OCI-M1 (cell line): ENCODE data around the gene TNRC6A.

Experiments used
- DNase-seq: peaks from one replicate; lab custom pipeline; 2025; lab: John Stamatoyannopoulos, UW

TNRC6A gene

GRCh38 chr16:24729243-24729950, at the start of gene TNRC6A:
TSS of gene TNRC6A (plus strand) at chr16:24729651. CDS start at chr16:24729842, 191 bp downstream.
- peak; percentile 89 for DNase-seq

- DNase-seq, result no peak
Measured at GRCh38 chr16:24681793-24682192, 47.7 kb upstream of the TNRC6A start.

GRCh38 chr16:24683250-24683649, 46.2 kb upstream of the TNRC6A start:
- DNase-seq, result no peak

- DNase-seq, result no peak
Measured at GRCh38 chr16:24683847-24684493, 45.5 kb upstream of the TNRC6A start.

- DNase-seq, result no peak
Measured at GRCh38 chr16:24685539-24686432, 43.7 kb upstream of the TNRC6A start.

DNA sequence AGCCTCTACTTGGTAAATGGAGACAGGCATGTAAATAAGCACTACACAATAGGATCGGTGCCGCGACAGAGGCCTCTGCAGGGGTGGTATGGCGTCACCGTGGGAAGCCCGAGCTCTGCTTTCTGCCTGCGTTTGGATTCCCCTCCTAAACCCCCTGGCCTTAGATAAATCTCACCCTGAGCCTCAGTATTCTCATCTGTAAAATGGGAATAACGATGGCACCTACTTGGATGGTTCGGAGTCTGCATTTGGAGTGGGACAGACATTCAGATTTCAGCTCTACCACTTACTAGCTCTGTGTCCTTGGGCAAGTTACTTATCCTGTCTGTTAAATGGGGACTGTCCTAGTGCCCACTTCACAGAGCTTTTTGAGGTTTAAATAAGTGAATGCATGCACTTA, 42.8 kb upstream of the TNRC6A start:
- no peak for DNase-seq

- no peak for DNase-seq
Measured at GRCh38 chr16:24688359-24688758, 41.1 kb upstream of the TNRC6A start.

- DNase-seq, result peak; percentile 55
Measured at GRCh38 chr16:24689128-24689527, 40.3 kb upstream of the TNRC6A start.

- DNase-seq, result no peak
Measured at GRCh38 chr16:24692854-24693253, 36.6 kb upstream of the TNRC6A start.

DNA sequence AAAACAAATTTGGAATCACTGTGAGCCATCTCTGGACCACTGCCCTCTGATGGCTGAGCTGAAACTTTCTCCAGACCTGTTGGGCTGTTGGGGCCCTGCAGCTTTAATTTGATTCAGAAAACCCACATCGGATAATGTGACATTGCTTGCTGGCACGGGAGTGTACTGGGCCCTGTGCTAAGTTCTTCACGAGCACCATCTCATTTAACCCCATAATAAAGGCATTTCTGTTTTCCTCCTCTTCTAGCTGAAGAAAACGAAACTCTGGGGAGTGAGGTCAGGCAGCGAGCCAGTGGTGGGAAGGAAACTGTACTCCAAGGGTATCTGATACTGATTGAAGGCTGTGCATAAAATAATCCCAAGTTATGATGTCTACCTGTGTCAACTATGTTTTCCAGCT, 34.5 kb upstream of the TNRC6A start:
- DNase-seq, result no peak

DNA sequence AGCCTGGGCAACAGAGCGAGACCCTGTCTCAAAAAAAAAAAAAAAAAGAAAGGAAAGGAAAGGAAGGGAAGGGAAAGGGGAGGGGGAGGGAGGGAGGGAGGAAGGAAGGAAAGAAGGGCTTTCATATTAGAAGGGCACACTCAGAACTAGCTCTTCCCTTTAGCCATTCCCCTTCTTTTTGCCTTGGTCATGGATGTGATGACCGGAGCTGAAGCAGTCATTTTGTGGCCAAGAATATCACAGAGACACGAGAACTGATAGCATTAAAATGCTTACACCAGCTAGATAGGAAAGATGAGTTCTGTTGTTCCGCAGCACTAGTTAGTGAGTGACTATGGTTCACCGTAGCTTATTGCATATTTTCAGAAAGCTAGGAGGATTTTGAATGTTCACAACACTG, 32.8 kb upstream of the TNRC6A start:
- no peak for DNase-seq

DNA sequence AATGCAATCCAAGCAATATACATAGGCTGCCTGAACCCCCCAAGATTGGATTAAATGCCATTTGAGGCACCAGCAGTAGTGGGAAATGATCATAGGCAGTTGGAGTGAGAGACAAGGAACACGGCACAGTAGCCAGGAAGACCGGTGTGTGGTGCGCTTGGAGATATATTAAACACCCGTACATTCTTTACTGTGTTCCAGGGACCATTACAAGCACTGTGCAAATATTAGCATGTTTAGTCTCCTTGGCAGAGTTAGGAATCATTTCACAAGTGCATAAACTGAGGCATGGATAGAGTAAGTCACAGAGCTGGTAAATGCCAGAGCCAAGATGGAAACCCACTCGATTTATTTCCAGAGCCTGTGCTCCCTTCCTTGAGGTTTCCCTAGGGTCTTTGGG, 31.1 kb upstream of the TNRC6A start:
- DNase-seq, result no peak

DNA sequence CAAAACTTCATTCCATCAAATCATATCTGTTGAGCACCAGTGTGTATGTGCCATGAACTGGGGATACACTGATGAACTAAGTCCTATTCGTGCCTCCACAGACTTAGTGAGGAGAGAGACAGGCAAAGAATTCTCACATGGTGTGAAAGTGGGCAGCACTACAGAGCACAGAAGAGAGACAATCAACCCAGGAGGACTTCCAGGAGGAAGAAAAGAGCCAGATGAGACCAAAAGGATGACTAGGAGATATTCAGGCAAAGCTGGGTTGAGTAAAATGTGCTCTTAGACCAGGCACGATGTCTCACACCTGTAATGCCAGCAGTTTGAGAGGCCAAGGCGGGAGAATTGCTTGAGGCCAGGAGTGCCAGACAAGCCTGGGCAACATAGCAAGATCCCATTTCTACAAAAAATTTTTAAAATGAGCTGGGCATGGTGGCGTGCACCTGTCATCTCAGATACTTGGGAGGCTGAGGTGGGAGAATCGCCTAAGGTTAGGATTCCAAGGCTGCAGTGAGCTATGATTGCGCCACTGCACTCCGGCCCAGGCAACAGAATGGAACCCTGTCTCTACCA, 30.2 kb upstream of the TNRC6A start:
- no peak for DNase-seq

DNA sequence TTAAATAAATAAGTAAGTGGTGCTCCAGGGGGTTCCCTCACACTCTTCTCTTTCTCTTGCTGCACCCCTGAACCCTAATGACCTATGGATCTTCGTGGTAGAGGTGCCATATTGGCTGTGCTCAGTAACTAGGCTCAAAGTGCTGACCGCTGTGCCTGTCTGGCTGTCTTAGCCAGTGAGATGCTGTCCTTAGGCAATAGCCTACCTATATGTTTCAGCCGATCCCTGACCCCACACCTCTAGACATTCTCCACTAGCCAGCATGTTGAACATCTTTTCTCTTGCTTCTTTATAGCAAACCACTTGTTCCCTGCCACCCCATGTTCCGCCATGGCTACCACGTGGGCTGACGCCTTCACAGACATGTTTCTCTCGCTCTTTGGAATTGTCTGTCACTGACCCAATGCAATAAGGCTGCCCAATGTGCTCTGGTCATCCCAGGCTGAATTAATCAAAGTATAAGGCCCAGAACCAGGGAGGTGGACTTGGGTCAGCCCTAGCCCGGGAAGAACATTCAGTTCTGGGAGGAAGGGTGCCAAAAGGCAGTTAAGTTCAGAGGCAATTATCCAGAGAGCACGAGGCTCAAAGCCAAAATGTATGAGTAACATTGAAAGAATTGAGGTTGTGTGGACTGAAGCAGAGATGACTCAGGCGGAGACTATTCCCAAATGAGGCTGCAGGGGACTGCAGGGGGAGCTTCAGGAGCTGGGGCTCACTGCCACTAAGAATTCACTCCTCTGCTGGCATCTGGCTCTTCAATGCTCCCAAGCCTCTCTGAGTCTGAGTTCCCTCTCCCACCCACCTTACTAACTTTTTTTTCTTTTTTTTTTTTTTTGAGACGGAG, 28.7 kb upstream of the TNRC6A start:
- DNase-seq, result no peak

GRCh38 chr16:24701521-24701951, 27.9 kb upstream of the TNRC6A start:
- DNase-seq, result no peak

DNA sequence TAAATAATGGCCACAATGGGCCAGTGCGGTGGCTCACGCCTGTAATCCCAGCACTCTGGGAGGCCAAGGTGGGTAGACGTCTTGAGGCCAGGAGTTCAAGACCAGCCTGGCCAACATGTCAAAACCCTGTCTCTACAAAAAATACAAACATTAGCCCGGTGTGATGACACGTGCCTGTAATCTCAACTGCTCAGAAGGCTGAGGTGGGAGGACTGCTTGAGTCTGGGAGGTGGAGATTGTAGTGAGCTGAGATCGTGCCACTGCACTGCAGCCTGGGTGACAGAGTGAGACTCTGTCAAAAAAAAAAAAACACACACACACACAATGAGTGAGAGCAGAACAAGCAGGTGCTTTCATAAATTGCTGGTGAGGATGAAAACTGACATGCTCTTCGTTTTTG, 21.7 kb upstream of the TNRC6A start:
- DNase-seq, result peak; percentile 72

DNA sequence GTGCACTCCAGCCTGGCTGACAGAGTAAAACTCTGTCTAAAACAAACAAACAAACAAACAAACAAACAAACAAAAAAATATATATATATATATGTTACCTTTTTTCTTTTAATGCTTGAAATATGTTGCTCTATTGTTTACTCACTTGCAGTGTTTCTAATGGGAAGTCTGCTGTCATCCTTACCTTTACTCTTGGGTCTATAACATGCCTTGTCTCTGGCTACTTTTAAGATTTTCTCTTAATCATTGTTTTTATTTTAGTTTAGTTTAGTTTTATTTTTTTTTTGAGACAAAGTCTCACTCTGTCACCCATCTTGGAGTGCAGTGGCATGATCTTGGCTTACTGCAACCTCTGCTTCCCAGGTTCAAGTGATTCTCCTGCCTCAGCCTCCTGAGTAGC, 16.1 kb upstream of the TNRC6A start:
- no peak for DNase-seq

- no peak for DNase-seq
Measured at GRCh38 chr16:24717411-24717810, 12.0 kb upstream of the TNRC6A start.

DNA sequence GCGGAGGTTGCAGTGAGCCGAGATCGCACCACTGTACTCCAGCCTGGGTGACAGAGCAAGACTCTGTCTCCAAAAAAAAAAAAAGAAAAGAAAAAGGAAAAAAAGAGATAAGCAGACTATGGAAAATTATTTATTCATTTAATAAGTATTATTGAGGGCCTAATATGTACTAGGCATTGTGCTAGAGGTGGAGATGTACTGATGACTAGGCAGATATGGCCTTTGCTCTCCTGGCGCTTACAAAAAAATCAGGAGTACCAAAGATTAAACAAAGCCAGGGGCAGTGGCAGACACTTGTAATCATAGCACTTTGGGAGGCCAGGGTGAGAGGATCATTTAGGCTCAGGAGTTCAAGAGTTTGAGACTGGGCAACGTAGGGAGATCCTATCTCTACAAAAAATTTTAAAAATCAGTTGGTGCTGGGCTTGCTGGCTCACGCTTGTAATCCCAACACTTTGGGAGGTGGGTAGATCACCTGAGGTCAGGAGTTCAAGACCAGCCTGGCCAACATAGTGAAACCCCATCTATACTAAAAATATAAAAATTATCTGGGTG, 10.4 kb upstream of the TNRC6A start:
- no peak for DNase-seq

DNA sequence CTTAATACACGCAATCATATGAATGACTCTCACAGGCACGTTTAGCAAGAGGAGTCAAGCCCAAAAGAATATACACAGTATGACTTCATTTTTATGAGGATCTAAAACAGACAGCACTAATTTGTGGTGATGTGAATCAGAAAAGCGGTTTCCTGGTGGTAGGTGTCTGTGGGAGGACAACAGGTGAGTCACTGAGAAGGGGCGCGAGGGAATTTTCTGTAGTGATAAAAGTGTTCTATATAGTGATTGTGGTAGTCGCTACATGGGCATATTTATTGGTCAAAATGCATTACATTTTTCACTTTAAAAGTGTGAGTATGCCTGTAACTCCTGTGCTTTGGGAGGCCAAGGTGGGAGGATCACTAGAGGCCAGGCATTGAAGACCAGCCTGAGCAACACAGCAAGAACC, 7.6 kb upstream of the TNRC6A start:
- no peak for DNase-seq

- no peak for DNase-seq
Measured at GRCh38 chr16:24723663-24724062, 5.8 kb upstream of the TNRC6A start.
